GM23338 (cell line): ENCODE data around the gene KRT71. TPM values are rescaled to one million over a fixed set of nuclear protein-coding genes. Genes with fewer than 3 reads are reported as not detected.

ENCODE experiments used
- ATAC-seq: fragments of 200-7000 bp; cut with Tn5 transposase; 3 replicates; pipeline ENCODE4 v1.9.1; 2020
- DNase-seq: peaks from one replicate; pipeline ENCODE4 v3.0.0-alpha.2; 2015; ENCODE audit warnings: low spot score
- H2AFZ ChIP-seq: fragments of 200-600 bp; sonication (generic); 2 replicates; pipeline ENCODE4 v1.8.0; 2016; ENCODE audit warnings: antibody characterized with exemption, mild to moderate bottlenecking, moderate library complexity
- H3F3A ChIP-seq: fragments of 200-600 bp; sonication (generic); replicated peaks from 2 replicates; pipeline ENCODE4 v1.8.0; 2017; ENCODE audit warnings: antibody characterized with exemption, mixed run types, low read depth
- H3K27ac ChIP-seq: fragments of 200-600 bp; sonication (generic); 2 replicates; pipeline ENCODE4 v1.6.1; 2016; ENCODE audit warnings: low read depth
- H3K27me3 ChIP-seq: fragments of 200-600 bp; sonication (generic); 2 replicates; pipeline ENCODE4 v1.8.0; 2016; ENCODE audit warnings: mild to moderate bottlenecking, mixed run types, moderate library complexity; ENCODE audit not compliant: insufficient read depth
- H3K36me3 ChIP-seq: fragments of 200-600 bp; sonication (generic); 2 replicates; pipeline ENCODE4 v1.8.0; 2016; ENCODE audit warnings: mild to moderate bottlenecking; ENCODE audit not compliant: insufficient read depth
- H3K4me1 ChIP-seq: fragments of 200-600 bp; sonication (generic); 2 replicates; pipeline ENCODE4 v1.8.0; 2016; ENCODE audit warnings: mild to moderate bottlenecking, moderate library complexity; ENCODE audit not compliant: insufficient read depth
- H3K4me2 ChIP-seq: fragments of 200-600 bp; sonication (generic); 2 replicates; pipeline ENCODE4 v1.7.1; 2017; ENCODE audit warnings: mixed run types
- H3K4me3 ChIP-seq: fragments of 200-600 bp; sonication (generic); 2 replicates; pipeline ENCODE4 v1.6.1; 2016; ENCODE audit warnings: mixed run types
- H3K79me2 ChIP-seq: fragments of 200-600 bp; sonication (generic); replicated peaks from 2 replicates; pipeline ENCODE4 v1.8.0; 2017; ENCODE audit warnings: mild to moderate bottlenecking; ENCODE audit not compliant: insufficient read depth
- H3K9me2 ChIP-seq: fragments of 200-600 bp; sonication (generic); 2 replicates; pipeline ENCODE4 v1.8.0; 2017; ENCODE audit not compliant: insufficient read depth
- H4K20me1 ChIP-seq: fragments of 200-600 bp; sonication (generic); replicated peaks from 2 replicates; pipeline ENCODE4 v1.8.0; 2017; ENCODE audit warnings: mild to moderate bottlenecking; ENCODE audit not compliant: insufficient read depth
- H3K27ac Mint-ChIP-seq: 2 replicates; pipeline ENCODE4 v1.8.0; 2020; ENCODE audit warnings: inconsistent platforms, mild to moderate bottlenecking, moderate library complexity, mixed read lengths
- H3K27me3 Mint-ChIP-seq: 3 replicates; pipeline ENCODE4 v1.8.0; 2022; ENCODE audit warnings: low read depth, mild to moderate bottlenecking, moderate library complexity, mixed read lengths, inconsistent platforms; ENCODE audit not compliant: insufficient read depth, poor library complexity
- H3K36me3 Mint-ChIP-seq: 3 replicates; pipeline ENCODE4 v1.8.0; 2021; ENCODE audit warnings: low read depth, mild to moderate bottlenecking, inconsistent platforms, moderate library complexity, mixed read lengths
- H3K4me1 Mint-ChIP-seq: 3 replicates; pipeline ENCODE4 v1.8.0; 2020; ENCODE audit warnings: mild to moderate bottlenecking, inconsistent platforms, mixed read lengths
- H3K4me3 Mint-ChIP-seq: 3 replicates; pipeline ENCODE4 v1.8.0; 2021; ENCODE audit warnings: moderate library complexity, mild to moderate bottlenecking, inconsistent platforms, mixed read lengths
- H3K9me3 Mint-ChIP-seq: 3 replicates; pipeline ENCODE4 v1.8.0; 2020; ENCODE audit warnings: moderate library complexity, mild to moderate bottlenecking, inconsistent platforms, mixed read lengths
- CREB1 ChIP-seq: fragments of 250-450 bp; sonication (Bioruptor Pico); IDR thresholded peaks from 2 replicates; pipeline ENCODE4 v1.5.0; 2020; ENCODE audit warnings: low read depth, mild to moderate bottlenecking, moderate library complexity
- CTCF ChIP-seq, 2 experiments: fragments of 200-600 bp in 1 of 2; sonication (generic) in 1 of 2; conservative IDR thresholded peaks; 2 replicates each; pipeline versions ENCODE4 v1.5.1 to v1.6.1; 2016 to 2017; ENCODE audit warnings: antibody characterized with exemption in 2 of 2, low read depth in 2 of 2, mild to moderate bottlenecking in 2 of 2, moderate library complexity in 1 of 2
- ETS1 ChIP-seq: IDR thresholded peaks from 2 replicates; pipeline ENCODE4 v1.6.1; 2016; ENCODE audit warnings: antibody characterized with exemption
- EZH2phosphoT487 ChIP-seq: fragments of 200-600 bp; sonication (generic); IDR thresholded peaks from one replicate; pipeline ENCODE4 v1.8.1; 2018; ENCODE audit warnings: antibody characterized with exemption; ENCODE audit not compliant: unreplicated experiment
- JUNB ChIP-seq: IDR thresholded peaks from one replicate; pipeline ENCODE4 v1.6.1; 2016; ENCODE audit warnings: antibody characterized with exemption; ENCODE audit not compliant: unreplicated experiment
- NANOG ChIP-seq: IDR thresholded peaks from 2 replicates; pipeline ENCODE4 v1.6.1; 2016; ENCODE audit warnings: antibody characterized with exemption, borderline replicate concordance
- POLR2AphosphoS5 ChIP-seq: IDR thresholded peaks from 2 replicates; pipeline ENCODE4 v1.6.1; 2016; ENCODE audit warnings: antibody characterized with exemption, low read depth
- ZNF114 ChIP-seq: fragments of 250-450 bp; sonication (Bioruptor Pico); IDR thresholded peaks from 2 replicates; pipeline ENCODE4 v1.5.0; 2020; ENCODE audit warnings: mild to moderate bottlenecking, moderate library complexity
- ZNF331 ChIP-seq: fragments of 250-450 bp; sonication (Bioruptor Pico); IDR thresholded peaks from 2 replicates; pipeline ENCODE4 v1.5.0; 2020; ENCODE audit warnings: low read depth, mild to moderate bottlenecking, moderate library complexity
- ZNF462 ChIP-seq: fragments of 250-450 bp; sonication (Bioruptor Pico); IDR thresholded peaks from 2 replicates; pipeline ENCODE4 v1.5.0; 2020; ENCODE audit warnings: mild to moderate bottlenecking, moderate library complexity
- polyA plus RNA-seq: library from polyadenylated mRNA; unstranded; fragments of >200 nt; fragmentation: Nextera tagmentation; extraction: Ambion mirVana; gene quantifications from 2 replicates; pipeline ENCODE4 v1.2.1, GENCODE V29; 2016
- total RNA-seq: library from RNA; depleted of rRNA; stranded (reverse); fragments of >200 nt; shearing (Covaris generic); gene quantifications from 2 replicates; pipeline ENCODE4 v1.2.3, GENCODE V29; 2014
- TF ChIP-seq, protein P1 (sequence below): IDR thresholded peaks from one replicate; pipeline ENCODE4 v1.6.1; 2018; ENCODE audit warnings: antibody characterized with exemption; ENCODE audit not compliant: unreplicated experiment

Gene KRT71
- total and polyA plus RNA-seq, 2 experiments from 2014 or later = not detected

DNA sequence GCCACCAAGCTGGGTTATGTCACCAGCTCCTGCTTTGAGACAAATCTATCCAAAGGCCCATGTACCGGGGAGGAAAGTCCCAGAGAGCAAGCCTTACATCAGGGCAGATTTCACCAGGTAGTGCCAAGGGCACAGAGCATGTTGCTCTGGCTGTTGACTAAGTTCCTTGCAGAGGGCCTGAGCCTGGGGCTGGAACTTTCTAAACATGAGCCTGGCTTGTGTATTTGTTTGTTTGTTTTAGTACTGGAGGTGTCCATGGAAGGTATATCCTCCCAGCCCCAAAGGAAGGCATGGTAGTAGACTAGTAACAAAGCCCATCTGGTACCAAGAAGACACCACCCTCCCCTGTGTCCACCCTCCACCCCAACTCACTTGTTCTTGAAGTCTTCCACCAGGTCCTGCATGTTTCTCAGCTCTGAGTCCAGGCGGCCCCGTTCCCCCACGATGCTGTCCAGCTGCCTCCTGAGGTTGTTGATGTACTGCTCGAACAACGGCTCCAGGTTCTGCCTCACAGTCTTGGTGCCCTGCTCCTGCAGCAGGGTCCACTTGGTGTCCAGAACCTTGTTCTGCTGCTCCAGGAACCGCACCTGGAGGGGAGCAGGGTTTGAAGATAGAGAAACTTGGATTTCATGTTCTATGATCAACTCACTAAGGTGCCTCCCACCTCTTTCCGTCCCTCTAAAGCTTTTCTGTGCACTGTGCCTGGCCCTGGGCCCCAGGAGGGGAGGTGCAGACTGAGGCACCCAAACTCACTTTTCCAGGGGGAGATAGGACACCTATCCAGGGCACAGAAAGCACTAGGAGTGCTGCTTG, 34.2 kb downstream of the KRT71 start (continued):
- no peak for TF ChIP-seq ZNF462
- TF ChIP-seq CREB1 = no peak
- TF ChIP-seq EZH2phosphoT487 = no peak

DNA sequence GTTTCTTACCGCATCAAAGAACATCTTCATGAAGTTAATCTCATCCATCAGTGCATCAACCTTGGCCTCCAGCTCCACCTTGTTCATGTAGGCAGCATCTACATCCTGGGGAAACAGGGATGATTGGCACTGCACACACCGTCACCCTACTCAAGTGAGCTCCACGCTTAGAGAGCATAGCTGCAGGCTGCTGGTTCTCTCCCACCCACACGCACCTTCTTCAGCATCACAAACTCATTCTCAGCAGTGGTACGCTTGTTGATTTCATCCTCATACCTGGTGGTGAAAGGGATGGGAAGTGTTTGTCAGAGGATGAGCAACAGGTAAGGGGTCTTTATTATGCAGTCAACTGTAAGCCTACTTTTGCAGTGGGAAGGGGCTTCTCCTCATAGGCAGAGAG, 35.1 kb downstream of the KRT71 start:
- no peaks in the 10 kb centered on the region for H3K79me2 ChIP-seq
- Mint-ChIP-seq H3K27ac (no peak overlapping the region), H3K9me3 (no peaks in the 10 kb centered on the region), H3K27me3 (peaks cover 12% of the 10 kb centered on the region), H3K4me1 (peaks cover 15% of the 10 kb centered on the region; the same call in 1 of the 3 replicates), H3K4me3 (no peak overlapping the region), H3K36me3 (no peaks in the 10 kb centered on the region)
- no peak overlapping the region for H3K4me2 ChIP-seq
- no peak overlapping the region for H3K27ac ChIP-seq
- H3K36me3 ChIP-seq = no peaks in the 10 kb centered on the region
- no peaks in the 10 kb centered on the region for H3K27me3 ChIP-seq
- H3F3A ChIP-seq = no peaks in the 10 kb centered on the region
- H3K9me2 ChIP-seq = 0 out of 2 replicates have a peak, but pooled peaks cover 3% of the 10 kb centered on the region
- no peak overlapping the region for H3K4me3 ChIP-seq
- no peaks in the 10 kb centered on the region for H3K4me1 ChIP-seq
- no peak for DNase-seq
- H2AFZ ChIP-seq = no peak overlapping the region
- ATAC-seq = no peak
- no peaks in the 10 kb centered on the region for H4K20me1 ChIP-seq
- TF ChIP-seq CTCF (conservative IDR thresholded peaks at IDR 0.05; ENCODE audit: low read depth in 2 of 2) (no peak), ZNF331 (CRISPR knock-in tag) (no peak), POLR2AphosphoS5 (no peak), EZH2phosphoT487 (no peak), JUNB (no peak), ZNF114 (CRISPR knock-in tag) (no peak), ETS1 (no peak), CREB1 (no peak), NANOG (no peak)
- TF ChIP-seq, protein P1, sequence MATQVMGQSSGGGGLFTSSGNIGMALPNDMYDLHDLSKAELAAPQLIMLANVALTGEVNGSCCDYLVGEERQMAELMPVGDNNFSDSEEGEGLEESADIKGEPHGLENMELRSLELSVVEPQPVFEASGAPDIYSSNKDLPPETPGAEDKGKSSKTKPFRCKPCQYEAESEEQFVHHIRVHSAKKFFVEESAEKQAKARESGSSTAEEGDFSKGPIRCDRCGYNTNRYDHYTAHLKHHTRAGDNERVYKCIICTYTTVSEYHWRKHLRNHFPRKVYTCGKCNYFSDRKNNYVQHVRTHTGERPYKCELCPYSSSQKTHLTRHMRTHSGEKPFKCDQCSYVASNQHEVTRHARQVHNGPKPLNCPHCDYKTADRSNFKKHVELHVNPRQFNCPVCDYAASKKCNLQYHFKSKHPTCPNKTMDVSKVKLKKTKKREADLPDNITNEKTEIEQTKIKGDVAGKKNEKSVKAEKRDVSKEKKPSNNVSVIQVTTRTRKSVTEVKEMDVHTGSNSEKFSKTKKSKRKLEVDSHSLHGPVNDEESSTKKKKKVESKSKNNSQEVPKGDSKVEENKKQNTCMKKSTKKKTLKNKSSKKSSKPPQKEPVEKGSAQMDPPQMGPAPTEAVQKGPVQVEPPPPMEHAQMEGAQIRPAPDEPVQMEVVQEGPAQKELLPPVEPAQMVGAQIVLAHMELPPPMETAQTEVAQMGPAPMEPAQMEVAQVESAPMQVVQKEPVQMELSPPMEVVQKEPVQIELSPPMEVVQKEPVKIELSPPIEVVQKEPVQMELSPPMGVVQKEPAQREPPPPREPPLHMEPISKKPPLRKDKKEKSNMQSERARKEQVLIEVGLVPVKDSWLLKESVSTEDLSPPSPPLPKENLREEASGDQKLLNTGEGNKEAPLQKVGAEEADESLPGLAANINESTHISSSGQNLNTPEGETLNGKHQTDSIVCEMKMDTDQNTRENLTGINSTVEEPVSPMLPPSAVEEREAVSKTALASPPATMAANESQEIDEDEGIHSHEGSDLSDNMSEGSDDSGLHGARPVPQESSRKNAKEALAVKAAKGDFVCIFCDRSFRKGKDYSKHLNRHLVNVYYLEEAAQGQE = no peak
